GM19193 (cell line): ENCODE measurements around the gene KAZN.

ENCODE experiments used
- POLR2A ChIP-seq: IDR thresholded peaks from 4 replicates; pipeline ENCODE4 v1.6.1; 2011; ENCODE audit not compliant: insufficient read depth, insufficient read length; ENCODE audit errors: extremely low read depth

KAZN gene

GRCh38 chr1:14881775-14882672, 283.5 kb downstream of the KAZN start:
- no peak for TF ChIP-seq POLR2A

DNA sequence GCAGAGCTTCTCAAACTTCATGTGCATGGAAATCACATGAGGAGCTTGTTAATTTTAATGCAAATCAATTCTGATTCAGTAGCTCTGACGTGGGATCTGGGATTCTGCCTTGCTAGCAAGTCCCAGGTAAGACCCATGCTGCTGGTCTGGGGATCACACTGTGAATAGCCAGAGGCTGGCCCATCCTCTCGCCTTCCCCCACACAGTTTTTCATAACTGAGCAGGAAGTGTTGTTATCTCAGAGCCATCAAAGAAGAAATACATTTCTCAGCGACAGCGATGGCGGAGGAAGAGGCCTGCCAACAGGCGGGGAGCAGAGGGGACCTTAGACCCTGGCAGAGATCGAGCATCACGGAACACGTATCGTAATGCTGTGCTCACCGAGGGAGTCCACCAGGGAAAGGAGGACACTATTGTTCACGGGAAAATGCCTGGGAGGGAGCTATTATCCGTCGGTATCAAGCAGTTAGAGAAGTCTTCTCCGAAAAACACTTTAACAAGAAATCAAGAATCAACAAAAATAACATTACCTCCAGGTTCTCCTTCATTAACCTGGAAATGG, 286.2 kb downstream of the KAZN start:
- no peak for TF ChIP-seq POLR2A

DNA sequence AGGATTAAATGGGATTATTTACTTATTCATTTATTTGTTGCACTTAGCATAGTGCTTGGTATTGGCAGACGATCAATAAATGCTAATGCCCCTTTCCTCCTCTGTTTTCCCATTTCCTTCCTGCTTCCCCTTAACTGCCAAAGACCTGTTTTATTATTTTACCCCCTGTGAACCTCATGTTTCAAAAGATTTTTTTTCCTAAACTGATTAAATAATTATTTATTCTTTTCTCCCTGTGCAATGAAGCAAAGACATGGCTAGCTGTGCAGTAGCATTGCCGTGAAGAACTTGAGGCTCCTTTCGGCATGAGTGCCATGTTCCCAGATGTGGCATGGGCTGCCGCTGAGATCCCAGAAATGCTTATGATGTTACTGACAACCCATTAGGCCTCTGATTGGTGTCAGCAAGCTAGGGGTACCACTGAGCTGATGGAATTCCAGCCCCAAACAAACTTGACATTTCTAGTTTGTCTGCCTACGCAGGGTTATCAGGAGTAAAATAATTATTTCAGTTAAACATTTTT, 288.6 kb downstream of the KAZN start:
- TF ChIP-seq POLR2A = no peak

DNA sequence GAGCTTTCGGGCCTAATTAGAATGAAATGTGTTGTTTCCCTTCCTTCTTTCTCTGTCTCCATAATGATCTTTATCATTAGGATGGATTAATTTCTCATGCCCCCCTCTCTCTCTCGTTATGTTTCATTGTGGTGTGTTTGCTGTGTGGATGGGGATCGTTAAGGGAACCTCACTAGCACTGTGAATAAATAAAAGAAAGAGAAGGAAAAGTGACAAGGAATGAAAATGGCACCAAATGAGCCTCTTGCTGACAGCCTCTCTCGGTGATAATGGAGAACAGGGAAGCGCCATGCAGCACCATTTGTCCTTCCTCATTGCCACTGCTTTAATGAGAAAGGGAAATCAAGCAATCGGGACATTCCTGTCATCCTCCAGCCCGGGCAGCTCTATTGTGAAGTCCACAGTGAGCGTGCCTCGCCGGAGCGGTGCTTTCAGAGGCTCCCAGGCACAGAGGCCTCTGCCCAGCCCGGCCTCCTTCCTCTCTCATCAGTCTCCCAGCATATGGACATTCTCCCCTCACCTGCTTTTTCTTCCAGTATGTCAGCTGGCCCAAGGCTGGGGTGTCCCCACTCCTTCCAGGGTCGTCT, 289.4 kb downstream of the KAZN start:
- no peak for TF ChIP-seq POLR2A

DNA sequence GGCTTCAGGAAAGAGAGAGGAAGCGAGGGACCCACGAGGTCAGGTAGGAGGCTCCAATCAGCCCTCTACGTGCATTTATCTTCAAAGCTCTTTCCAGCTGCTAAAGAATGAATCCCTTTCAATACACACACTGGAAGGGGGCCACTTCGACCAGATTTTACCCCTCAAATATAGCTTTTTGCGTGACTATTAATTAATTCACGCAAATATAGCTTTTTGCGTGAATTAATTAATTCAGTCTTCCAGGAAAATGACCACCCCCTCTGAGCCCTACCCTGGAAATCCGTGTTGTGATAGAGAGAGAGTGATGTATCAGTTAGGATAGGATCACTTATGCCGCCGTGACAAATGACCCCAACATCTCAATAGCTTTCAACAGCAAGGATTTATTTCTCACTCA, 289.9 kb downstream of the KAZN start:
- no peak for TF ChIP-seq POLR2A

DNA sequence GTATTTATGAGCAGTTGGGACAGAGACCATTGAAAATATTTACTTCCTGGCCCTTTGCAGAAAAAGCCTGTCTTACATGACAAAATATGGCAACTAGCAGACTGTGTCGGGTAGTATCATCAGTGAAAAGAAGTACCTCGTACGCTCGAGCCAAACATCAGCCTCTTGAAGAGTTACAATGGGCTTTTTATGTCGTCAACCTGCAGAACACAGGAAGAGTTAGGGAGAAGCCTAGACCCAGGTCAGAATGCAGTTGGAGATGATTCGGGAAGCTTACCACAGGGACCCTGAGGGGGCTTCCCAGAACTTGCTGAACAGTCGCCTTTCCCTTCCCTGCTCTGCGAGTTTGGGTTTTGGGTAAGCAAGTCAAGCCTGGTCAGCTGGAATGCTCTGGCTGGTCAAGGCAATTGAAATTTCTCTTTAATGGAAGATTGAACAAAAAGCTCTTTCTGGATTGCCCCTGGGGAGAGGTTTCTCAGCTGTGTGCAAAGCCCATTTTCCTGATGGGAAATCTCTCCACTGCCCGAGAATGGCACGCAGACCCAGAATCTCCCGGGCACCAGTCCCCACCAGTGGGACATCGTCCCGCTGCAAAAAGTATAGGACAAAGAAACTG, 291.4 kb downstream of the KAZN start:
- TF ChIP-seq POLR2A = no peak

GRCh38 chr1:14891991-14892390, 293.5 kb downstream of the KAZN start:
- TF ChIP-seq POLR2A = no peak

DNA sequence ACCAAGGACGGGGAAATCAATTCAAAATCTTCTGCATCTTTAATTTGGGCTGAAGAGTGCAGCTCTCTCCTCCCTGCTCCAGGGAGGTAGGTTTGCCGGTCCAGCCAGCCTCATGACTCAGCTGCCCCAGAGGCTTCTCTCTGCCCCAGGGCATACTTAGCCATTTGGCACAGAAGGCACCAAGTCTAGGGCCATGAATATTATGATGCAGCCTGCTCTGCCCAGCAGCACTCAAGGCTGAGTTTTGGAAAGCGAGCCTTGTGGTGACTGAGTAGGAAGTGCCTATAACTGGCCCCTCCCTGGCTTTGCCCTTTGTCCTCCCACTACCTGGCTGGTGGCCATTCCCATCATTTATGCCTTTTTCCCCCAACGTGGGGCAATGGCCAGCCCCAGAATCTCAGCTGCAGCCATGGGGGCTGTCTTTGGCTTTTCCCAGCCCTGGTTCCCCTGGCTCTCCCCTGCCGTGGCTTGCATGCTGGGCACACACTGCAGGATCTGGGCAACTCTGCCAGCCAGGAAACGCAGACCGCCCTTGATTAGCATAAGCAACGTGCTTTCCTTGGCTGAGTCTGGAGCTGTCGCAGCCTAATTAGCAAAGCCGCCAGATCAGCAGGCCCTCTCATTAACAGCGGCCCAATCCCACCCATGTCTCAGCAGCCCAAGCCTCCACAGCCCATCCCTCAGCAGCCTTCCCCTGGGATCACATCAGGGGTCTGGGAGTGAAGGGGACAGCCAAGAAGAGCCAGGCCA, 296.5 kb downstream of the KAZN start:
- no peak for TF ChIP-seq POLR2A

- no peak for TF ChIP-seq POLR2A
These were observed 297.2 kb downstream of the KAZN start for GRCh38 chr1:14895727-14896126.

DNA sequence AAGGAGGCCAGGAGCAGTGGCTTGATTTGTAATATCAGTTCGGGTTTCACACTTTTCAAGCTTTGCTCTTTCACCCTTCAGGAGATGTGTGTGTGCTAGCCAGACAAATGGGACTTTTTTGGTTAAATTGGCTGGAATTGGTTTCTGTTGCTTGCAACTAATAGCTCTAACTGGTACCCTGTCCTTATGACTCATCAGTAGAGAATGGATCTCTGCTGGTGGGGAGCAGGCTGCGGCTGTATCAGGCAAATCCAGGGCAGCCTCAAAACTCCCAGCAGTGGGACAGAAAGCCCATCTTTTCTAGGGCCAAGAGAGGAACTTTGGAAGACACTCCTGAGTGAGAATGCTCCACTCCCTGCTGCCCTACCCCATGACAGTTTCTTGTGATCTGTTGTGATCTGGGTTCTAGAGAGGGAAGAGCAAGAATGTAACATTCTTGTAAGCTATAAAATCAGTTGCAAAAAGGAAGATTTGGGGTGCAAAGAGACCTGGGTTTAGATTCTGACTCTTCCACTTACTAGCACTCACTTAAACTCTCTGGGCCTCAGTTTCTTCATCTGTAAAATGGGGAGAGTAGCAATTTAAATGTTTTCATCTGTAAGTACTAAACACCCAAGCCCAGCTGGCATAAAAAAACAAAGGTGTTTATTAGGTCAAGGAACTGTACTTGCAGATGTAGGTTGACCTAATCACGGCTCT, 298.0 kb downstream of the KAZN start:
- no peak for TF ChIP-seq POLR2A

GRCh38 chr1:14897080-14897449, 298.6 kb downstream of the KAZN start:
- TF ChIP-seq POLR2A = no peak

DNA sequence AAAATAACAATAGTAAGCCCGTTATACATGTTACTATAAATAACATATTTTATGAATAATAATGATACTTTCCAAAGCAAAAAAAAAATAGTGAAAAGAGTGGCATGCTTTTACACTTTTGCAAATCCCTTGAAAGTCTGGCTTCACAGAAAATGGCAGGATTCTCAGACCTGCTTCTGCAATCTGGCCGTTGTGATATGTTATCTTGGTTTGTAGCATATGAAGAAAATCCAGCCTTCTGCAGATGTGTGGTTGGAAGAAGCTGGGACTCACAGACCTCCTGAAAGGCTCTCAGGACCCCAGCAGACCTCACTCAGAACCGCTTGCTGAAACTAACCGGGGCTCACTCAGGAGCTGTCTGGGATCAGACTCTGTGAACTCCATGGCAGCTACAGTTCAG, 299.1 kb downstream of the KAZN start:
- no peak for TF ChIP-seq POLR2A

DNA sequence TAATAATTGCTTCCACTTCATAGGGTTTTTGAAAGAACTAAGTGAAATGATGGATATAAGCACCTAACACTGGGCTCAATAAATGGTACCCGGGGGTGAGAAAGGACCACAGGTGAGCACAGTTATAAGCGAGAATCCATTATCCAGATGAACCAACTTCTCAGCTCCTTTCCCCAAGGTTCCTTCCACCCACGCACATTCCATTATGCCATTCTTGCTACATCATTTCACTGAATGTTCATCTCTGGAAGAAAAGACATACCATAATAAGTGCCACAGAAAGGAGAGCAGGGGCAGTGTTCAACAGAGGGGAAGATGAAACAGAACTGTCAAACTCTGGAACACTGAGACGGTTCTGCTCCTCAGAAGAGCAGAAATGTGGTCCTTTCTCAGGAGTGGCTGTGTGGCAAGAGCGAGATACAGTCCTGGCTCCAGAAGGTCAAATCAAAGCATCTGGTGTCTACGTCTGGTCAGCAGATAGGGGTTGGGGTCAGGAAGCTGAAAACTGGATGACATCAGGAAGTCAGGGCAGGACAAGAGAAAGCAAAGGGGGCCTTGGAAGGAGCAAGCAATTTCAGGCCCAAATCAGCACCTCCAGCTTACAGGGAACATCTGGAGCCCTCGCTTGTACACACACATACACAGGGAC, 299.6 kb downstream of the KAZN start:
- no peak for TF ChIP-seq POLR2A

GRCh38 chr1:14899686-14900085, 301.2 kb downstream of the KAZN start:
- no peak for TF ChIP-seq POLR2A
